HL-60 (cell line): Measurements from ENCODE around the gene SRSF1.

Experiments
- DNase-seq, 2 experiments: peaks; one replicate each; pipeline ENCODE4 v3.0.0-alpha.2; 2010 to 2020; ENCODE audit warnings: low read depth in 1 of 2, low spot score in 1 of 2
- H3K27ac ChIP-seq: fragments of 250-450 bp; sonication (Bioruptor Pico); replicated peaks from 2 replicates; pipeline ENCODE4 v1.5.1; 2020; ENCODE audit warnings: mild to moderate bottlenecking, moderate library complexity
- H3K27me3 ChIP-seq: fragments of 250-450 bp; sonication (Bioruptor Pico); 2 replicates; pipeline ENCODE4 v1.5.1; 2021; ENCODE audit warnings: mild to moderate bottlenecking, moderate library complexity; ENCODE audit not compliant: insufficient read depth, poor library complexity, severe bottlenecking
- H3K4me3 ChIP-seq: replicated peaks from 2 replicates; pipeline ENCODE4 v1.5.1; 2011; ENCODE audit warnings: mild to moderate bottlenecking, control low read depth, low read length; ENCODE audit not compliant: insufficient read depth
- GABPA ChIP-seq: IDR thresholded peaks from 2 replicates; pipeline ENCODE4 v1.6.1; 2012; ENCODE audit warnings: low read depth
- POLR2AphosphoS5 ChIP-seq: IDR thresholded peaks from 2 replicates; pipeline ENCODE4 v1.6.1; 2012; ENCODE audit warnings: low read depth
- SPI1 ChIP-seq: IDR thresholded peaks from 2 replicates; pipeline ENCODE4 v1.6.1; 2012; ENCODE audit warnings: low read depth, mild to moderate bottlenecking, borderline replicate concordance
- TF ChIP-seq, protein P1 (sequence below): IDR thresholded peaks from one replicate; pipeline ENCODE4 v1.5.1; 2011; ENCODE audit warnings: low read length, control low read depth, inconsistent platforms; ENCODE audit not compliant: insufficient read depth
- TF ChIP-seq, protein P2 (sequence below): IDR thresholded peaks from 2 replicates; pipeline ENCODE4 v1.6.1; 2012; ENCODE audit warnings: low read depth; ENCODE audit not compliant: insufficient replicate concordance

Gene SRSF1

DNA sequence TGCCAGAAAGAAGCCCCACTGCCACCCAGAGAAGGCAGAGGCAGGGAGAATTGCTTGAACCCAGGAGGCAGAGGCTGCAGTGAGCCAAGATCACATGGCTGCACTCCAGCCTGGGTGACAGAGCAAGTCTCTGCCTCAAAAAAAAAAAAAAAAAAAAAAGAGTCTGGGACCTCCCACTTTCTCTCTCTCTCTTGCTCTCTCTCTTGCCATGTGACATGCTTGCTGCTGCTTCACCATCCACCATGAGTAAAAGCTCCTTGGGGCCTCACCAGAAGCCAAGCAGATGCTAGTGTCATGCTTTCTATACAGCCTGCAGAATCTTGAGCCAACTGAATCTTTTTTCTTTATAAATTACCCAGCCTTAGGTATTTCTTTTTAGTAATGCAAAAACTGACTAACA is 21.5 kb upstream of the SRSF1 start:
- H3K27me3 ChIP-seq = peaks cover 4% of the 10 kb centered on the region
- no peak overlapping the region for H3K27ac ChIP-seq
- no peak for DNase-seq
- no peak for TF ChIP-seq SPI1
- no peak for TF ChIP-seq POLR2AphosphoS5
- TF ChIP-seq, protein P1, sequence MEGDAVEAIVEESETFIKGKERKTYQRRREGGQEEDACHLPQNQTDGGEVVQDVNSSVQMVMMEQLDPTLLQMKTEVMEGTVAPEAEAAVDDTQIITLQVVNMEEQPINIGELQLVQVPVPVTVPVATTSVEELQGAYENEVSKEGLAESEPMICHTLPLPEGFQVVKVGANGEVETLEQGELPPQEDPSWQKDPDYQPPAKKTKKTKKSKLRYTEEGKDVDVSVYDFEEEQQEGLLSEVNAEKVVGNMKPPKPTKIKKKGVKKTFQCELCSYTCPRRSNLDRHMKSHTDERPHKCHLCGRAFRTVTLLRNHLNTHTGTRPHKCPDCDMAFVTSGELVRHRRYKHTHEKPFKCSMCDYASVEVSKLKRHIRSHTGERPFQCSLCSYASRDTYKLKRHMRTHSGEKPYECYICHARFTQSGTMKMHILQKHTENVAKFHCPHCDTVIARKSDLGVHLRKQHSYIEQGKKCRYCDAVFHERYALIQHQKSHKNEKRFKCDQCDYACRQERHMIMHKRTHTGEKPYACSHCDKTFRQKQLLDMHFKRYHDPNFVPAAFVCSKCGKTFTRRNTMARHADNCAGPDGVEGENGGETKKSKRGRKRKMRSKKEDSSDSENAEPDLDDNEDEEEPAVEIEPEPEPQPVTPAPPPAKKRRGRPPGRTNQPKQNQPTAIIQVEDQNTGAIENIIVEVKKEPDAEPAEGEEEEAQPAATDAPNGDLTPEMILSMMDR = no peak
- TF ChIP-seq, protein P2, sequence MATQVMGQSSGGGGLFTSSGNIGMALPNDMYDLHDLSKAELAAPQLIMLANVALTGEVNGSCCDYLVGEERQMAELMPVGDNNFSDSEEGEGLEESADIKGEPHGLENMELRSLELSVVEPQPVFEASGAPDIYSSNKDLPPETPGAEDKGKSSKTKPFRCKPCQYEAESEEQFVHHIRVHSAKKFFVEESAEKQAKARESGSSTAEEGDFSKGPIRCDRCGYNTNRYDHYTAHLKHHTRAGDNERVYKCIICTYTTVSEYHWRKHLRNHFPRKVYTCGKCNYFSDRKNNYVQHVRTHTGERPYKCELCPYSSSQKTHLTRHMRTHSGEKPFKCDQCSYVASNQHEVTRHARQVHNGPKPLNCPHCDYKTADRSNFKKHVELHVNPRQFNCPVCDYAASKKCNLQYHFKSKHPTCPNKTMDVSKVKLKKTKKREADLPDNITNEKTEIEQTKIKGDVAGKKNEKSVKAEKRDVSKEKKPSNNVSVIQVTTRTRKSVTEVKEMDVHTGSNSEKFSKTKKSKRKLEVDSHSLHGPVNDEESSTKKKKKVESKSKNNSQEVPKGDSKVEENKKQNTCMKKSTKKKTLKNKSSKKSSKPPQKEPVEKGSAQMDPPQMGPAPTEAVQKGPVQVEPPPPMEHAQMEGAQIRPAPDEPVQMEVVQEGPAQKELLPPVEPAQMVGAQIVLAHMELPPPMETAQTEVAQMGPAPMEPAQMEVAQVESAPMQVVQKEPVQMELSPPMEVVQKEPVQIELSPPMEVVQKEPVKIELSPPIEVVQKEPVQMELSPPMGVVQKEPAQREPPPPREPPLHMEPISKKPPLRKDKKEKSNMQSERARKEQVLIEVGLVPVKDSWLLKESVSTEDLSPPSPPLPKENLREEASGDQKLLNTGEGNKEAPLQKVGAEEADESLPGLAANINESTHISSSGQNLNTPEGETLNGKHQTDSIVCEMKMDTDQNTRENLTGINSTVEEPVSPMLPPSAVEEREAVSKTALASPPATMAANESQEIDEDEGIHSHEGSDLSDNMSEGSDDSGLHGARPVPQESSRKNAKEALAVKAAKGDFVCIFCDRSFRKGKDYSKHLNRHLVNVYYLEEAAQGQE = no peak
- no peak for TF ChIP-seq GABPA
- H3K4me3 ChIP-seq = no peak overlapping the region

DNA sequence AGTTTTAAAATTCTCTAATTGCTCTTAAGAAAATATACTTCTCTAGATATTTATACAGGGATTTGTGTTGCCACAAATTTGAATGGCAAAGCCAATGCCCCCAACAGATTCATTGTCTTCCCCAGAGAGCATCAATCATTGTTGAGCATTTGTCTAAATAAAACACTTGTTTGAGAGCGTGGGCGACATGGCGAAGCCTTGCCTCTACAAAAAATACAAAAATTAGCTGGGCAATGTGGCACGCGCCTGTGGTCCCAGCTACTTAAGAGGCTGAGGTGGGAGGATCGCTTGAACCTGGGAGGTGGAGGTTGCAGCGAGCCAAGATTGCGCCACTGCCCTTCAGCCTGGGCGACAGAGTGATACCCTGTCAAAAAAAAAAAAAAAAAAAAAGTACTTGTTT is 13.4 kb upstream of the SRSF1 start:
- Histone ChIP-seq H3K27ac (no peak overlapping the region), H3K4me3 (no peak overlapping the region), H3K27me3 (peaks cover 2% of the 10 kb centered on the region)
- DNase-seq = no peak
- TF ChIP-seq, protein P2 = no peak
- TF ChIP-seq SPI1 (no peak), POLR2AphosphoS5 (no peak), GABPA (no peak)
- TF ChIP-seq, protein P1 = no peak

DNA sequence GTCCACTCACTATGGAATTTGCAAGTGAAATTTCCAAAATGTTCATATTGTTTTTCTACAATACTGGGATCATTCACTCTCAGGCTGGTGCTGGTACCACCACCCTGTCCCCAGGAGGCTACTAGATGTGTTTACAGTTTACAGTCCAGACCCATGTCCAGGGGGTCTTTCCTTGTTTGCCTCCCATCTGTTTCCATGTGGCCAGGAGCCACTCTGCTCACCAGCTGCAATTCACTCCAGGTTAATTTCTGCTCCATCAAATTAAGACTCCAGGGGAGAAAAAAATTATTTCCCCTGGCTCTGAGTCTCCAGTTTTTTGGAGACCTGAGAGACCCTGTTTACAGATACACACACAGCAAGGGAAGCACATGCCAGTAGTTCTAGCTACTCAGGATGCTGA is 12.5 kb upstream of the SRSF1 start:
- DNase-seq = no peak
- Histone ChIP-seq H3K4me3 (no peak overlapping the region), H3K27me3 (peaks cover 2% of the 10 kb centered on the region), H3K27ac (no peak overlapping the region)
- TF ChIP-seq, protein P1 = no peak
- TF ChIP-seq SPI1 = no peak
- no peak for TF ChIP-seq GABPA
- TF ChIP-seq, protein P2 = no peak
- TF ChIP-seq POLR2AphosphoS5 = no peak
